Measurements from ENCODE around the gene DPH7.
"Not testable (repeated sequence)": the region's sequence is repeated elsewhere in the genome, so short reads cannot be mapped to it uniquely, and the experiment has no call there.

The DPH7 gene

DNA sequence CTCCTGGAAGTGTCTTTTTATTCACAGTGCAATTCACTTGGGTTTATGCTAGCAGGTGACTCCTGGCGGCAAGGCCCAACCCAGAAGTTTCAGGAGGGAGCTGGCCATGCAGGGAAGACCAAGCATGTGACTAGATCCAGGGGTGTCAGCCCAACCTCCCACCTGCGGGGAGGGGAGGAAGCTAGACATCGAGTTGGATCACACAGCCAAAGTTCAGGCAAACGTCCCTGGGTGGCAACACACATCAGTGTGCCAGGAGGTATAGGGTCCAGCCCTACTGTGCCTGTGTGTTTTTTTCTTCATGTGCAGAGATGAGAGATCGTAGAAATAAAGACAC is 53.8 kb downstream of the DPH7 start:
- H3K4me3 Mint-ChIP-seq = no peak overlapping the region
- H3K27me3 Mint-ChIP-seq = no peaks in the 10 kb centered on the region
- no peak for DNase-seq
- no peak for ATAC-seq
- H3K27ac Mint-ChIP-seq = no peak overlapping the region
- peaks cover 14% of the 10 kb centered on the region for H3K4me1 Mint-ChIP-seq
- no peaks in the 10 kb centered on the region for H3K9me3 Mint-ChIP-seq

GRCh38 chr9:137524161-137524980 is 54.4 kb downstream of the DPH7 start:
- Mint-ChIP-seq H3K27ac (no peak overlapping the region), H3K27me3 (no peaks in the 10 kb centered on the region), H3K9me3 (no peaks in the 10 kb centered on the region), H3K4me1 (peaks cover 13% of the 10 kb centered on the region), H3K4me3 (no peak overlapping the region)
- ATAC-seq (no peak), DNase-seq (no peak)

GRCh38 chr9:137522746-137523455 is 55.8 kb downstream of the DPH7 start:
- H3K4me3 Mint-ChIP-seq = no peak overlapping the region
- H3K27ac Mint-ChIP-seq = no peak overlapping the region
- ATAC-seq (no peak), DNase-seq (no peak)
- H3K4me1 Mint-ChIP-seq = peaks cover 7% of the 10 kb centered on the region
- H3K27me3 Mint-ChIP-seq = no peaks in the 10 kb centered on the region
- no peaks in the 10 kb centered on the region for H3K9me3 Mint-ChIP-seq

- ATAC-seq (no peak), DNase-seq (no peak)
- Mint-ChIP-seq H3K9me3 (no peaks in the 10 kb centered on the region), H3K4me3 (no peak overlapping the region), H3K4me1 (peaks cover 7% of the 10 kb centered on the region), H3K27ac (no peak overlapping the region), H3K27me3 (no peaks in the 10 kb centered on the region)
Measured at GRCh38 chr9:137521405-137521985, 57.2 kb downstream of the DPH7 start.

GRCh38 chr9:137520614-137521404 is 57.9 kb downstream of the DPH7 start:
- Mint-ChIP-seq H3K9me3 (no peaks in the 10 kb centered on the region), H3K27me3 (no peaks in the 10 kb centered on the region), H3K27ac (no peak overlapping the region), H3K4me3 (no peak overlapping the region), H3K4me1 (peaks cover 7% of the 10 kb centered on the region)
- DNase-seq (no peak), ATAC-seq (peak; percentile 37)

- Mint-ChIP-seq H3K27me3 (no peaks in the 10 kb centered on the region), H3K27ac (no peak overlapping the region), H3K4me1 (no peaks in the 10 kb centered on the region), H3K9me3 (no peaks in the 10 kb centered on the region), H3K4me3 (no peak overlapping the region)
- ATAC-seq (no peak), DNase-seq (no peak)
Measured at GRCh38 chr9:137519553-137519952, 59.2 kb downstream of the DPH7 start.

DNA sequence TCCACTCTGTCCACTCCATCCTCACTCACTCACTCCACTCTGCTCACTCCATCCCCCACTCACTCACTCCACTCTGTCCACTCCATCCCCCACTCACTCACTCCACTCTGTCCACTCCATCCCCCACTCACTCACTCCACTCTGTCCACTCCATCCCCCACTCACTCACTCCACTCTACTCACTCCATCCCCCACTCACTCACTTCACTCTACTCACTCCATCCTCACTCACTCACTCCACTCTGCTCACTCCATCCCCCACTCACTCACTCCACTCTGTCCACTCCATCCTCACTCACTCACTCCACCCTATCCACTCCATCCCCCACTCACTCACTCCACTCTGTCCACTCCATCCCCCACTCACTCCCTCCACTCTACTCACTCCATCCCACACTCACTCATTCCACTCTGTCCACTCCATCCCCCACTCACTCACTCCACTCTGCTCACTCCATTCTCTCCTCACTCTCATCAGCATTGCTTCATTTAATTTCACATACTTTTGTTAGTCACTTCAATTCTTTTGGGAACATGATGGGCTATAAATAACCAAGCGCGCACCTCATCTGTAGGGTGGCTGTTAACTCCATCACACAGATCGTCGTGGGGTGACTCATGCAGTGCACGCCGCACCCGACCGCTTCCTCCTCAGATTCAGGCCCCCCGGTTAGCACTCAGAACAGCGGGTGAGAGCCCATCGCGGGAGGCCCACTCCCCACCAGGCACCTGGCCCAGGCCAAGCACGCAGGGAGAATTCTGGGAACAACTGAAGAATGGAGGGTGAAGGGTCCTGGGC is 59.9 kb downstream of the DPH7 start:
- not testable (repeated sequence) for H3K27me3 Mint-ChIP-seq

GRCh38 chr9:137516144-137516917 is 62.4 kb downstream of the DPH7 start:
- ATAC-seq = no peak
- no peak for DNase-seq
- Mint-ChIP-seq H3K4me3 (no peak overlapping the region), H3K27ac (no peak overlapping the region), H3K4me1 (peaks cover 8% of the 10 kb centered on the region), H3K27me3 (no peaks in the 10 kb centered on the region), H3K9me3 (no peaks in the 10 kb centered on the region)

More for the DNA sequence above, 59.9 kb downstream of the DPH7 start:
- ATAC-seq, H3K4me1 Mint-ChIP-seq, H3K9me3 Mint-ChIP-seq, H3K4me3 Mint-ChIP-seq, DNase-seq, H3K27ac Mint-ChIP-seq: not testable (repeated sequence)

- Mint-ChIP-seq H3K4me3 (no peak overlapping the region), H3K27me3 (no peaks in the 10 kb centered on the region), H3K27ac (no peak overlapping the region), H3K4me1 (peaks cover 8% of the 10 kb centered on the region), H3K9me3 (no peaks in the 10 kb centered on the region)
- ATAC-seq = peak; percentile 35
- DNase-seq = no peak
Measured at GRCh38 chr9:137515338-137515724, 63.4 kb downstream of the DPH7 start.

DNA sequence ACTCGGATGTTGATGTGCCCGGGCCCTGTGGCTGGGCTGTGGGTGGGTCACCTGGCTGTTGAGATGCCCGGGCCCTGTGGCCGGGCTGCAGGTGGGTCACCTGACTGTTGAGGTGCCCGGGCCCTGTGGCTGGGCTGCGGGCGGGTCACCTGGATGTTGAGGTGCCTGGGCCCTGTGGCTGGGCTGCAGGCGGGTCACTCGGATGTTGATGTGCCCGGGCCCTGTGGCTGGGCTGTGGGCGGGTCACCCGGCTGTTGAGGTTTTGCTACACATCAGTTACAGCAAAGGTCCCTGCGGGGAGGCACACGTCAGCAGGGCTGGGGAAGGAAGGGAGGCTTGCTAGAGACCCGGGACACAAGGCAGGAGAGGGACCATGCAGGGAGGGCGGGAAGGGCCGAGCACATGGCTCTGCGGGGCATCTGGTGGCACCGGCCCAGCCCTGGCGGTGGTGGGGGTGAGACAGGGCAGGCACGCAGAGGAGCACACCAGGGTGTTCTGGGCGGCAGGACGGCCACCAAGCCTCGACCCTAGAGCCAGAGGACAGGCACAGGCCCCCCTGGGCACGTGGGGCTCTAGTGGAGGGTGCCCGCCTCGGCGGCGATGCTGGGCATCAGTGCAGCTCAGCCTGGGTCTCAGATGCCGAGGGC is 63.9 kb downstream of the DPH7 start:
- ATAC-seq (peak; percentile 39), DNase-seq (no peak)
- Mint-ChIP-seq H3K4me1 (peaks cover 8% of the 10 kb centered on the region), H3K27ac (no peak overlapping the region), H3K27me3 (no peaks in the 10 kb centered on the region), H3K4me3 (no peak overlapping the region), H3K9me3 (no peaks in the 10 kb centered on the region)

DNA sequence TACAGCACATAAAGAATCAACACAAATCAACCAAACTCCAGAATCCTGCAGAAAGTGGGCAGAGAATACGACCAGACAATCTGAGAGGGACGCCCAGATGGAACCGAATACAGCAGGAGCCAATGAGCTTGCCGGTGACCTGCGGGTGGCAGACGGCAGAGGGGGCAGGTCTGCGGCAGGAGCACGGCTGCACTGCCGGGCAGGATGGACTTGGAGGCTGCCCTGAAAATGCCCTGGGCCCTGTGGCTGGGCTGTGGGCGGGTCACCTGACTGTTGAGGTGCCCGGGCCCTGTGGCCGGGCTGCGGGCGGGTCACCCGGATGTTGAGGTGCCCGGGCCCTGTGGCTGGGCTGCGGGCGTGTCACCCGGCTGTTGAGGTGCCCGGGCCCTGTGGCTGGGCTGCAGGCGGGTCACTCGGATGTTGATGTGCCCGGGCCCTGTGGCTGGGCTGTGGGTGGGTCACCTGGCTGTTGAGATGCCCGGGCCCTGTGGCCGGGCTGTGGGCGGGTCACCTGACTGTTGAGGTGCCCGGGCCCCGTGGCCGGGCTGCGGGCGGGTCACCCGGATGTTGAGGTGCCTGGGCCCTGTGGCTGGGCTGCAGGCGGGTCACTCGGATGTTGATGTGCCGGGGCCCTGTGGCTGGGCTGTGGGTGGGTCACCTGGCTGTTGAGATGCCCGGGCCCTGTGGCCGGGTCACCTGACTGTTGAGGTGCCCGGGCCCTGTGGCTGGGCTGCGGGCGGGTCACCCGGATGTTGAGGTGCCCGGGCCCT is 64.7 kb downstream of the DPH7 start:
- DNase-seq, H3K4me1 Mint-ChIP-seq, ATAC-seq, H3K4me3 Mint-ChIP-seq, H3K27me3 Mint-ChIP-seq, H3K9me3 Mint-ChIP-seq: not testable (repeated sequence)
- peak overlapping the region in 1 of 2 donors; percentile 36 for H3K27ac Mint-ChIP-seq

DNA sequence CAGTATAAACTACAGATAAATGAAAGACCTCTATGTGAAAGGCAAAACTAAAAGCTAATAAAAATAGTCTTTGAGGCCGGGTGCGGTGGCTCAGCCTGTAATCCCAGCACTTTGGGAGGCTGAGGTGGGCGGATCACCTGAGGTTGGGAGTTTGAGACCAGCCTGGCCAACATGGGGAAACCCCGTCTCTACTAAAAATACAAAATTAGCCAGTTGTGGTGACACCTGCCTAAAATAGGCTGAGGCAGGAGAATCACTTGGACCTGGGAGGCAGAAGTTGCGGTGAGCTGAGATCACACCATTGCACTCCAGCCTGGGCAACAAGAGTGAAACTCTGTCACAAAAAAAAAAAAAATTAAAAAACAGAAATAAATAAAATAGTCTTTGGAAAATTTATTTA is 65.6 kb downstream of the DPH7 start:
- H3K27ac Mint-ChIP-seq, H3K9me3 Mint-ChIP-seq, H3K4me1 Mint-ChIP-seq, DNase-seq, H3K4me3 Mint-ChIP-seq, ATAC-seq, H3K27me3 Mint-ChIP-seq: not testable (repeated sequence)

DNA sequence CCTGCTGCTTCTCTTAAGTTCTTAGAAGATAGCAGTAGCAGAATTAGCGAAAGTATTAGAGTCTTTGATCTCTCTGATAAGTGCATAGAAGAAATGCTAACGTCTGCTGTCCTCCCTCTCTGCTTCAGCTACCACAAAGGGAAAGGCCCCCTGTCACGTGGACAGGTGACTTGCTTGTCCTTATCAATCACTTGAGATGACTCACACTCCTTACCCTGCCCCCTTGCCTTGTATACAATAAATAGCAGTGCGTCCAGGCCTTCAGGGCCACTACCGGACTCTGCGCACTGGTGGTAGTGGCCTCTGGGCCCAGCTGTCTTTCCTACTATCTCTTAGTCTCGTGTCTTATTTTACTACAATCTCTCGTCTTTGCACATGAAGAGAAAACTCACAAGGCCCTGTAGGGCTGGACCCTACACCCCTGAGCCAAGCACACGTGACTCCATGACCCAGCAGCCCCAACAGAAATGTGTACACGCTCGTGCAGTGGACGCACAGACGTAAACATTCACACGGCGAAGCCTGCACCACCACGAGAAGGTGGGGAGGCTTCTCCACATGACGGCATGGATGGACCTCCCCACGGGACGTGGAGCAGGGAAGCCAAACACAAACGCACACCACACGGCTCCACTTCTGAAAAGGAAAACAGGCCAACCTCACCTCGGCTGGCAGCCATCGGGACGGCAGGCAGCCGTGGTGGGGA is 66.8 kb downstream of the DPH7 start:
- Mint-ChIP-seq H3K9me3 (no peaks in the 10 kb centered on the region), H3K27me3 (no peaks in the 10 kb centered on the region), H3K4me3 (no peak overlapping the region), H3K27ac (no peak overlapping the region), H3K4me1 (peaks cover 8% of the 10 kb centered on the region)
- DNase-seq (no peak), ATAC-seq (no peak)

Data from stimulated activated naive CD8-positive, alpha-beta T cell treated with anti-CD3 and anti-CD28 coated beads, Interleukin-15, amount 100 ng/mL, for 72 hours (primary cell).